GM19452 (cell line): ENCODE results near the gene MYB.

Source experiments
- ATAC-seq: cut with Tn5 transposase; IDR thresholded peaks from one replicate; pipeline ENCODE4 v1.9.1; 2021; ENCODE audit not compliant: unreplicated experiment

The MYB gene

DNA sequence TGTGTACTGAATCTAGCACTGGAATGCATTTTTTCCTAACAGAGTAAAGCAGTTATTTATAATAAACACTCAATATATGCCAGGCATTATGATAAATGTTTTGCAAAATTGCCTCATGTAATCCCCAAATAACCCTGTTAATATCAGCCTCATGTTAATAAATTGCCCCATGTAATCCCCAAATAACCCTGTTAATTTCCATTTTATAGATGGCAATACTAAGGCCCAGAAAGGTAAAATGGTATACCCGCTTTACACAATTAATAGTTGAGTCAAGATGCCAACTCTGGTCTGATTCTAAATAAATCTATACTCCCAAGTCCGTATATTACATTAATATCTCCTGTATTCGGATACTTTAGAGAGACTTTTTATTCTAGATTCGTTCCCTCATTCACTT, 6.3 kb downstream of the MYB start:
- ATAC-seq: no peak

GRCh38 chr6:135188718-135189117, 7.6 kb downstream of the MYB start:
- no peak for ATAC-seq

- no peak for ATAC-seq
Measured at GRCh38 chr6:135189344-135189743, 8.2 kb downstream of the MYB start.

- ATAC-seq: no peak
Measured at GRCh38 chr6:135191508-135192255, 10.6 kb downstream of the MYB start.

GRCh38 chr6:135192256-135193174, 11.4 kb downstream of the MYB start:
- no peak for ATAC-seq

DNA sequence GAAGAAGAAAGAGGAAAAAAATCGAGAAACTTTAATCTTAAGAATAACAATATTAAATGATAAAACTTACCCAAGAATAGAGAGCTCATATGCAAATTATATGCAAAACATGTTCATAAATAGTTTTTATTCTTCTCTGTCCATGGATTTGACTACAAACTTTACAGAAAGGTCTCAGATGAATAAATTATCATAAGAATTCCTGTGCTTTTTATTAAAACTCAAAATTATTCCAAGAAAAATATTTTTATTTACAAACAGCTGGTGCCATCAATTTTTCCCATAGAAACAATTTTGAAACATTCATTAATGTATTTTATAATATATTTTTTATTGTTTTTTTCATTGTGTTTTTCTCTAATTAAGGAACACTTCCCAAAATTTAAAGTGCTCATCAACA, 12.1 kb downstream of the MYB start:
- no peak for ATAC-seq

- no peak for ATAC-seq
Measured at GRCh38 chr6:135195041-135195440, 13.9 kb downstream of the MYB start.

DNA sequence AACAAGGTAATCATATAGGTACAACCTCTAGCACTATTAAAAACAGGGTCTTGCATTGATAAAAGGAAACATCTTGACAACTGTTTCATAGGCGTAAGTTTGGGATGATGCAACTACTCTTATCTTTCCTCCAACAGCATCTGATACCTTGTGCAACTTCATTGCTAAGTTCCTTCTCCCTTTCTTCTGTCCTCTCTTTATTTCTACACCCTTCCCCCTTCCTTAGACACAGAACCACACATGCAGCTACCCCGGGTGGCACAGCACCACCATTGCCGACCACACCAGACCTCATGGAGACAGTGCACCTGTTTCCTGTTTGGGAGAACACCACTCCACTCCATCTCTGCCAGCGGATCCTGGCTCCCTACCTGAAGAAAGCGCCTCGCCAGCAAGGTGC, 14.4 kb downstream of the MYB start:
- ATAC-seq: no peak

DNA sequence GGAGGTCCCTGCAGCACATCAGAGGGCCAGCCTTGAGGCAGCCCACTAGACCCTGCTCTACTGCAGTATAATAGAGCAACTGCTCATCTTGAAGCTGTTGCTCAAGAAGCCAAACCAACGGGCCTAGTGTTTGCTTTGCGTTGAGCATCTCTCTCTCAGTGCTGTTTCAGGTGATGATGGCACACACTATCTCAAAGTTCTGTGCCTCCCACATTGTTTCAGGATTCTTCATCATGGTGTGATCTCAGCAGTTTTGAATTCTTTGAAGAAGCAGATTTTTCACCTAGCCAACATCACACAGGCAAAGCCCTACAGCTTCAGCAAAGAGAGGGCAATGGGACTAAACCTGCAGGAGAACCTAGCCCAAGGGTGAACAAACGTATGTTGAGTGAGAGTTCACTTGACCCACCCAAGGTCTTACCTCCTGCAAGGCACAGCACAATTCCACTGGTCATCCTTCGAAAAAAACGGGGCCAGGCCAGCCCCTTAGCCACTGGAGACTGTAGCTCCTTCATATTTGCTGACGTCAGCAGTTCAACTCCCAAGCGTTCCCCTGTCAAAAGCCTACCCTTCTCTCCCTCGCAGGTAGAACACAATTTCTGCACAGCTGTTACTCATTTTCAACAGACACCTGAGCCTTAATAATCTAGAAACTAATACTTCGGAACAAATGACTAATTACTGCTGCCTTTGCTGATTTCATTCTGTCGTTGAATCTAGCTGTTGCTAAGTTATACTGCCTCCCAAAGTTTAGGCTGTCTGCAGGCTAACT, 15.8 kb downstream of the MYB start:
- ATAC-seq: no peak

GRCh38 chr6:135202836-135203235, 21.7 kb downstream of the MYB start:
- ATAC-seq: no peak

GRCh38 chr6:135204951-135205350, 23.8 kb downstream of the MYB start:
- ATAC-seq: no peak

DNA sequence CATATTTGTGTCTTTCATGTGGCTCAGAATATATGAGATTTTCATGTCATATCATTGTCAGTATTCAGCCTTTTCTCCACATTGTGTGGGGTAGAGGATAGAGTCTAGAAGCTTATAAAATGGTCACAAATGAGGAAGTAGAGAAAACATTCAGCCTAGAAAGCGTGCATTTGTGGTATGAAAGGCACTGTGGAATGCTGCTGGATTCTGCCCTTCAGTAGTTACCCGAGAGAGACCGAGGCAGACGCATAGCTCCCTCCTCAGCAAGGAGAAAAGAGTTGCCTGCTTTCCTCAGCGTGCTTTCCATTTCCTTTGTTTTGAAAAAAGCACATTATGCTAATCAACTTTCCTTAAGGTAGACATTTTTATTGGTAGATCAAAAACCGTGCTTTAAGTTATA, 28.7 kb downstream of the MYB start:
- ATAC-seq: no peak

DNA sequence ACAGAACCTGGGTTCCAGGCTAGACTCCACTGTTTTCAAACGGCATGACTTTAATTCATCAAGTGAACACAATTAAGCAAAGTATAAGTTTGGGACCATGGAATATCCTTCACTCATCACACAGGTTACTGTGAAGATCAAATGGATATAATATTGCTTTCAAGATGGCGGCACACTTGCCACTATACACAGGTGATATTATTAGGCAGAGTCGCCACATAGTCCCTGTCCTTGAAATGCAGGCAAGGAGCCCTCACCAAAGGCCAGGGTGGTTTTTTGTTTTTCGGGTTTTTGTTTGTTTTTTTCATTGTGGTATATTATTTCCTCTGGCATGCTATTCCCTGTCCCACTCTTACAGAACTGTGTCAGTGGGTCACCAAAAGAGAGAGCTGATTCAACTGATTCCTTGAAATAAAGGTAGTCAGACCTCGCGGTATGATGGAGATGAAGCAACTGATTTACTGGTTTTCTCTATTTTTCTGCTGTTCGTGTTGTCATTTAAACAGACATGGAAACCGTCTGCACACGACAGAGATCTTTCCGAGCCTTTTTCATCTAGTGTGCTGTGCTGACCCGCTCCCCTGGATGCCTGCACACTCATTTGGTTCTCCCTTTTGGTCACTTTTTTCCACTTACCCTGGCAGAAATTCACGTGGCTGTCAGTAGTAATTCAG, 29.7 kb downstream of the MYB start:
- ATAC-seq: no peak

- ATAC-seq: no peak
Measured at GRCh38 chr6:135211306-135211702, 30.2 kb downstream of the MYB start.

DNA sequence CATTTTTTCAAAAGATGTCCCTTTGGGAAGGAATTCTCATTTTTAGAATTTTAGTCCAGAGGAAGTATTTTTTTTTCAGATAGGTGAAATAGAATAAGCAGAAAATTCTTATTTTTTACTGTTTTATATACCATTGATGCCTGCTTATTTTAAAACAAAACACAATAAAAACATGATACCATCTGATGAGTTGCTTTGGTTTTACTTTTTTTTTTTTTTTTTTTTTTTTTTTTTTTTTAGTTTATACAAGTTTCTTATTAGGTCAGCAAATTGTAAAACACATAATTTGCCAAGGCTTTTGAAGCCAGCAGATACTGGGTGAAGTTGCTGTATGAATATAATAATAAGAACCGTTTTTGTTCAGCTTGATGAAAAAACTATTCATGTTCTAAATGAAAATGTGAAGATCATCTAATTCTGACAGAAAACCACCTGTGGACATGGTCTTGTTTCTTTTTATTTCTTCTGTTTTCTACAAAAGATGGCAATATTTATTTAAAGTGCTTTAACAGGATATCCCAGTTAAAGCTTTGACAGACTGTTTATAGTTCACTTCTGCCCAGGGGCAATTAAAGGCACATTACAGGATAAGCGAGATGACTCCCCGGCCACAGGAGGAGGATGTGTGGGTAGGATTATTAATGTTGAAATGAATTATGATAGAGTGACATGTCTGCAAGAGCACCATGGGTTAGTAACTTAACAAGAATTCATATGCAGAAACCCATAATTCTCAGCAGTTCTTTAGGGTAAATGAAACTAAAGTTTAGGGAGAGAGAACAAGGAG, 31.1 kb downstream of the MYB start:
- ATAC-seq: no peak

DNA sequence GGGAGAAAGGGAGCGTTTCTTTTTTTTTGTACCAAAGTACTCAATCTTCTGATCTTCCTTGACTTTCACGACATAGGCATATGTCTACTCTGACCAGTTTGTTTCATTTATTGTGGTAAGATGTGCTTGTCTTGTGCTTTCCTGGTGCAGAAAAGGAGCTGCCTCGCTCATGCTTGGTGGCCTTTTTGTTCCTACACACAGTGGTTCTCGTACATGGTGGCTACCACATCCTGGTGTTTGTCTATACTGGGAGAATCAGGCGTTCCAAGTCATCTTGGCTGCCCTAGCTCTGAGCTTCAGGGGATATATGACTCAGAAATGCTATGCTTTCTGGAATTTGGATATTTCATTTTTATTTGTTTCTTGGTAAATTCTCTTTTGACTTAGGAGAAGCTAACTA, 31.8 kb downstream of the MYB start:
- ATAC-seq: no peak

DNA sequence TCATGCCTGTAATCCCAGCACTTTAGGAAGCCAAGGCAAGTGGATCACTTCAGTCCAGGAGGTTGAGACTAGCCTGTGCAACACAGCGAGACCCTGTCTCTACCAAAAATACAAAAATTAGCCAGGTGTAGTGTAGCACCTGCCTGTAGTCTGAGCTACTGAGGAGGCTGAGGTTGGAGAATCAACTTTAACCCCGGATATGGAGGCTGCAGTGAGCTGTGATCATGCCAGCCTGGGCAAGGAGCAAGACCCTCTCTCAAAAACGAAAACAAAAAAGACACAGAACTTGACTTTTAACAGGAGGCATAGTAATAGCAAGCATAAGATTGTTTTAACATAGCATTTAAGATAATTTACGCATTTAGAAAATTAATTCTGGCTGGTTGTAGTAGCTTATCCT, 32.5 kb downstream of the MYB start:
- ATAC-seq: no peak

- ATAC-seq: no peak
Measured at GRCh38 chr6:135215160-135215559, 34.1 kb downstream of the MYB start.

- no peak for ATAC-seq
Measured at GRCh38 chr6:135215563-135215962, 34.5 kb downstream of the MYB start.

GRCh38 chr6:135217663-135218062, 36.6 kb downstream of the MYB start:
- no peak for ATAC-seq
